Peyer's patch (tissue), 4 donors: ENCODE measurements around the gene TSPAN15.

ENCODE experiments used
- POLR2A ChIP-seq, 2 donors: fragments of 450-650 bp; IDR thresholded peaks; one replicate each; pipeline ENCODE4 v1.5.1; 2017; ENCODE audit warnings: antibody characterized with exemption in 2 of 2, mild to moderate bottlenecking in 2 of 2, moderate library complexity in 2 of 2
- TF ChIP-seq, protein P1 (sequence below), 6 experiments: fragments of 450-650 bp in 4 of 6; fragments of 200-600 bp in 2 of 6; sonication (generic) in 1 of 6; IDR thresholded peaks; one replicate each; pipeline ENCODE4 v1.5.1; 2017 to 2019; ENCODE audit warnings: antibody characterized with exemption in 6 of 6, mild to moderate bottlenecking in 3 of 6, moderate library complexity in 1 of 6

DNA sequence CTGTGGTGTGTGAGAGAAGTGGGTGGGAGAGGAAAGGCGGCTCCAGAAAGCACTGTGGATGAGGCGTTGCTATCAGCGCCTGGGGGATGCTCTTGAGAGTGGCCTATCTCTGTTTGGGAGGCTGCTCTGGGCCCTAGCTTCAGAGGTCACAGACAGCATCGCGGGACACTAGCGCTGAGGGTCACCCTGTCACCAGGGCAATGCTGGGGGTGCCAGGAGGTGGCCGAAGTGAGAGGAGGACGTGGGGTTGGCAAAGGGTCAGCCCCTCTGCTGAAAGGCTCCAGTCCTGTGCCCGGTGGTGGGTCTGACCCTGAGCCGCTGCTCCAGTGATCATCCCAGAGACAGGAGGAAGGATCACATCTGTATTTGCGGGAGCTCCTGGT lies 31.5 kb upstream of the TSPAN15 start:
- TF ChIP-seq, protein P1, sequence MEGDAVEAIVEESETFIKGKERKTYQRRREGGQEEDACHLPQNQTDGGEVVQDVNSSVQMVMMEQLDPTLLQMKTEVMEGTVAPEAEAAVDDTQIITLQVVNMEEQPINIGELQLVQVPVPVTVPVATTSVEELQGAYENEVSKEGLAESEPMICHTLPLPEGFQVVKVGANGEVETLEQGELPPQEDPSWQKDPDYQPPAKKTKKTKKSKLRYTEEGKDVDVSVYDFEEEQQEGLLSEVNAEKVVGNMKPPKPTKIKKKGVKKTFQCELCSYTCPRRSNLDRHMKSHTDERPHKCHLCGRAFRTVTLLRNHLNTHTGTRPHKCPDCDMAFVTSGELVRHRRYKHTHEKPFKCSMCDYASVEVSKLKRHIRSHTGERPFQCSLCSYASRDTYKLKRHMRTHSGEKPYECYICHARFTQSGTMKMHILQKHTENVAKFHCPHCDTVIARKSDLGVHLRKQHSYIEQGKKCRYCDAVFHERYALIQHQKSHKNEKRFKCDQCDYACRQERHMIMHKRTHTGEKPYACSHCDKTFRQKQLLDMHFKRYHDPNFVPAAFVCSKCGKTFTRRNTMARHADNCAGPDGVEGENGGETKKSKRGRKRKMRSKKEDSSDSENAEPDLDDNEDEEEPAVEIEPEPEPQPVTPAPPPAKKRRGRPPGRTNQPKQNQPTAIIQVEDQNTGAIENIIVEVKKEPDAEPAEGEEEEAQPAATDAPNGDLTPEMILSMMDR (IDR thresholded peaks at IDR 0.05) = no peak
- TF ChIP-seq POLR2A (IDR thresholded peaks at IDR 0.05) = no peak
